HG03439 (cell line): ENCODE data around the gene ZNF74.

Experiments
- ATAC-seq: cut with Tn5 transposase; IDR thresholded peaks from one replicate; pipeline ENCODE4 v1.9.1; 2021; ENCODE audit warnings: mild to moderate bottlenecking, moderate library complexity; ENCODE audit not compliant: unreplicated experiment

ZNF74 gene

DNA sequence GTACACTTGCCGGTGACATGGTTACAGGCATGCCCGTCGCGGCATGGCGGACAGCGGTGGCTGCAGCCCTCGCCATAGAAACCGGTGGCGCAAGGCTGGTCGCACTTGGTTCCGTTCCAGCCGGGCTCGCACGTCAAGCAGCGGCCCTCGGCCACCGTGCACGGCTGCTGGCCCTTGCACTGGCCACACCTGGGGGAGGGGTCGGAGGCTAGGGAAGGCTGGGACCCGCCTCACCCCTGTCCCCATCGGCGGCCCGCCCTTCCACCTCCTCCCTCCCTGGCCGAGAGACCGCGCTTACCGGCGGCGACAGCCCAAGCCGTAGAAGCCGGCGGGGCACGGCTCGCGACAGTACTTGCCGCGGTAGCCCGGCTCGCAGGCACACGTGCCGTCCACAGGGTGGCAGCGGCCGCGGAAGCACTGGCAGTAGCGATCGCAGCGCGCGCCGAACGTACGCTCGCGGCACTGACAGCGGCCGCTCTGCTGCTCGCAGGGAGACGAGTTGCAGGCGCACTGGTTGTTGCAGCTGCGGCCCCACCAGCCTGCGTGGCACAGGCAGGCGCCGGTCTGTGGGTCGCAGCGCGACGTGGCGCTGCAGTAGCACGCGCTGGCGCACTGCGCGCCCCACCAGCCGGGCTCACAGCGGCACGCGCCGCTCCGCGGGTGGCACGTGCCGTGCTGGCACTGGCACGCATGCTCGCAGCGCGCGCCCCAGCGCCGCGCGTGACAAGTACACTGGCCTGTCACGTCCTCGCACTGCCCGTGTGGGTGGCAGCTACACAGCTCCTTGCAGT, 37.0 kb downstream of the ZNF74 start:
- ATAC-seq, result no peak

DNA sequence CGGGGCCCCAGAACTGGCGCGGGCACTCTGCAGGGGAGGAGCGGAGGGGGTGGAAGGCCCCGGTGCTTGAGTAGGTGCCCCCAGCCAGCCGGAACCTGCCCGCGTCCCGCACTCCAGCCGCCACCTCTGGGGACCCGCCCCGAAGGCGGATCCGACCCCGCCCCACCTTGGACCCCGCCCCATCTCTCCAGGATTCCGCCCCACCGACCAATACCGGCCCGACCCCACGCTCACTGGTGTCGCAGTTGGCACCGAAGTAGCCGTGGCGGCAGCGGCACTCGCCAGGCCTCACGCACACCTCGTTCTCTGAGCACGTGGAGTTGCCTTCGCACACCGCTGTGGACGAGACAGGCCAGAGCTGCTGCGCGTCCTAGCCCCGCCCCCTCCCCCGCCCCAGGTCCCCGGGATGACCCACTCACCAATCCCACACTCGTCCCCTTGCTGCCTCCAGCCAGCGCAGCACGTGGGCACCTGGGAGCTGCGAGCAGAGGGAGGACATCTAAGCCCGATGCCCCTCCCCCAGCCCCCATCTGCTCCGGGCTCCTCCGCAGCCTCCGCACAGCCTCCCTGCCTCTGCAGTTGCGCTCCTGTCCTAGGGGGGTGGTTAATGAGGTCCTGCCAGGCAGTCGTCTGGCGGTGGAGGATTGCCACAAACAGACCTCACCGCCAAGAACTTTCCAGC, 37.7 kb downstream of the ZNF74 start:
- ATAC-seq, result no peak

GRCh38 chr22:20432244-20432686, 38.3 kb downstream of the ZNF74 start:
- ATAC-seq, result no peak

DNA sequence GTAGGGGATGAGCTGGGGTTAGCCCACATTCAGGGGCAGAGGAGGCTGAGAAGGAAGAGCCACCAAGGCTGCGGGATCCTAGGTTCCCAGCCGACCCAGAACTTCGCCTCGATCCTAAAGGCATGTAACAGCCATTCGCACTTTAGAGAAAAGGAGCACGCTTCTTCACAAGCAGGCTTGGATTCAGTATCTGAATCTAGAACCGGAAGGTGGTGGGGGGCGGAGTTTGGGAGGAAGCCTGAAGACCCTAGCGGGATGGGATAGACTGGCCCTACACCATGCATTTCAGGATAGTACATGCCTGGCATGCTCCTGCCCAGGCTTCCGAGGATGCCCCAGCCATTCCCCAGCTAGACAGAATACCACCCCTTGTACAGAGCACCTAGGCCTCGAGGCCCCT, 39.2 kb downstream of the ZNF74 start:
- no peak for ATAC-seq

- no peak for ATAC-seq
Measured at GRCh38 chr22:20433686-20434241, 39.8 kb downstream of the ZNF74 start.

- ATAC-seq, result no peak
Measured at GRCh38 chr22:20434264-20434751, 40.4 kb downstream of the ZNF74 start.

DNA sequence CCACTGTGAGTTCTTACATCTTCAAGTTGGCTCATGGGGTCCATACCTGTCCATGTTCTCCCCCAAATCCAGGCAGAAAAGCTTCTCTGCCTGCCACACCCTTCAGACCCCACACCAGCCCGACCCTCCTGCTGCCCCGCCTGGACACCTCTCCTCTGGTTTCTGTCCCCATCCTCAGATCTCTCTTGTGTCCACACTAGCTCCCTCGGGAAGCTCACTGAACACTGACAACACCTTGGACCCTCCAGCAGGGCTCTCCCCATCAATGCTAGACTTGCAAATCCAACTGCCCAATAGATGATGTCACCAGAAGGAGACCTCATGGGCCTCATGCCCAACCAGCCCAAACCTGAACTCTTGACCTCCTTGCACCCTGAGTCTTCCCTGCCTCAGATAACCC, 40.8 kb downstream of the ZNF74 start:
- ATAC-seq, result no peak

- no peak for ATAC-seq
Measured at GRCh38 chr22:20435436-20436306, 41.7 kb downstream of the ZNF74 start.

DNA sequence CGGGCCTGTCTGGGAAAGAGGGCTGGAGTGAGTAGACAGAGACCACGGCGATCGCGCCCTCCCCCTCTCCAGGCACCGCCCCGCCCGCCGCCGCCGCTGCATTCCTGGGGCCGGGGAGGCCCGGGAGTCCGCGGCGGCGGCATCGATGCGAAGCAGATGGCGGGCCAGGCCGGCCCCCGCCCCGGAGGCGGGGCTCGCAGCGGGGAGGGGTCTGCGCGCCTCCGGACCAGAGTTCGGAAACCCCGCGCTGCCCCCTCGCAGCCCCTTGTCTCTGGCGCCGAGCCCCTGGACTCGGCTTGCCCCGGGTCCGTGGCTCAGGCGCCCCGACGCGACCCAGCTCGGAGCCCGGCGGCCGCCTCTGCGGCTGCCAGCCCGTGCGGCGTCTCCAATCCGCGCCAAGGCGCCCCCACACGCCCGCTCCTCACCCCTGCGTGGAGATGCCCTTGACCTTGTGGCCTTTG, 42.4 kb downstream of the ZNF74 start:
- no peak for ATAC-seq

- ATAC-seq, result no peak
Measured at GRCh38 chr22:20436768-20437612, 43.0 kb downstream of the ZNF74 start.

GRCh38 chr22:20437613-20438426, 43.9 kb downstream of the ZNF74 start, which contains the start of gene SCARF2:
Gene SCARF2, minus strand, starts transcription at chr22:20437825. Its CDS starts 71 bp downstream, at chr22:20437754.
- ATAC-seq, result no peak

- ATAC-seq, result no peak
Measured at GRCh38 chr22:20438427-20438677, 44.4 kb downstream of the ZNF74 start.

DNA sequence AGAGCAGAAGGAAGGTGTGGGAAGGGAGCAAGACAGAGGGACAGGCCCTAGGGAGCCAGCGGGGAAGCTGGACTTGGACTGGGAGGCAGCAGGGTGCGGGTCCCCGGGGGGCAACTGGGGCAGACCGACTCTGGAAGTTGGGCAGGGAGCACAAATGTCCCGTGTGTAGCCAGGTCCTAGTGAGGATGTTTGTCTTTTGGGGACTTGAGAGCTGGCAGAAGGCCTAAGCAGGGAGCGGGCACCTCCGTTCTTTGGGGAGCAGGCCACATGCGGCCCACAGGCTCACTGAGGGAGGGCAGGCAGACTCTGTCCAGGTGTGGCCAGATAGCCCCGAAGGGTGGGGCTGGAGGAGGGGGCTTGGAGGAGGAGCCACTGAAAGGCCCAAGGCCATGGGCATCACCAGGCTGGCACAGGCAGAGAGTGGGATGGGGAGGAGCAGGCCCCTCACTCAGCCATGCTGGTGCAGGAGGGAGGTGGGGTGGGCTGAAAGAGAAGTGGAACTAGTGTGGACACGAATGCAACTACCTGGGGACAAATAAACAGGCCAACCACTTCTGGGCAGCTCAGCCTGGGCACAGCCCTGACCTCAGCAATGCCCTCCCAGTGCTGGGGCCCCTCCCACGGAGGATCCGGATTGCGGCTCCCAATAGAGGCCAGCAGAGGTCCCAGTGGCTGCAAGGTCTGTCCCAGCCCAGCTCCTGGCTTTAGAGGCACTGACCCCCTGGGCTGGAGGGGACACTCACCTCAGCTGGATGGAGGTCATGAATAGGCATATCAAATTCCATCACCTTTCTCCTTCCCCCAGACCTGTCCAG, 44.9 kb downstream of the ZNF74 start:
- no peak for ATAC-seq

DNA sequence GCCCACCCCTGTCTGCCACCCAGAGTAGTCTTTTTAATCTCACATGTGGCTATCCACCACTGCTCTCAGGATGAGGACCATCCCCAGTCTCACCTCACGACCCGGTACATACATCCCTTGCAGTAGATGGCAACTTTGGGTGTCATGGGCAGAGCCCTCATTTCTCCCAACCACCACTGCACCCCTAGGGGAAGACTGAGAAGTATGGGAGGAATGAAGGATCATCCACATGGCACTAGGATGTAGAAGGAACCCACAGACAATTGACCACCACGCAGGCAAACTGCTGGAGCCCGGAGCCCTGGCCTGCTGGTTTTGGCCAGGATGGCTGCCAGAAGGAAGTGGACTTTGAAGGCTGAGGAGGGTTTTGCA, 45.6 kb downstream of the ZNF74 start:
- ATAC-seq, result no peak

- no peak for ATAC-seq
Measured at GRCh38 chr22:20439928-20440575, 46.1 kb downstream of the ZNF74 start.

DNA sequence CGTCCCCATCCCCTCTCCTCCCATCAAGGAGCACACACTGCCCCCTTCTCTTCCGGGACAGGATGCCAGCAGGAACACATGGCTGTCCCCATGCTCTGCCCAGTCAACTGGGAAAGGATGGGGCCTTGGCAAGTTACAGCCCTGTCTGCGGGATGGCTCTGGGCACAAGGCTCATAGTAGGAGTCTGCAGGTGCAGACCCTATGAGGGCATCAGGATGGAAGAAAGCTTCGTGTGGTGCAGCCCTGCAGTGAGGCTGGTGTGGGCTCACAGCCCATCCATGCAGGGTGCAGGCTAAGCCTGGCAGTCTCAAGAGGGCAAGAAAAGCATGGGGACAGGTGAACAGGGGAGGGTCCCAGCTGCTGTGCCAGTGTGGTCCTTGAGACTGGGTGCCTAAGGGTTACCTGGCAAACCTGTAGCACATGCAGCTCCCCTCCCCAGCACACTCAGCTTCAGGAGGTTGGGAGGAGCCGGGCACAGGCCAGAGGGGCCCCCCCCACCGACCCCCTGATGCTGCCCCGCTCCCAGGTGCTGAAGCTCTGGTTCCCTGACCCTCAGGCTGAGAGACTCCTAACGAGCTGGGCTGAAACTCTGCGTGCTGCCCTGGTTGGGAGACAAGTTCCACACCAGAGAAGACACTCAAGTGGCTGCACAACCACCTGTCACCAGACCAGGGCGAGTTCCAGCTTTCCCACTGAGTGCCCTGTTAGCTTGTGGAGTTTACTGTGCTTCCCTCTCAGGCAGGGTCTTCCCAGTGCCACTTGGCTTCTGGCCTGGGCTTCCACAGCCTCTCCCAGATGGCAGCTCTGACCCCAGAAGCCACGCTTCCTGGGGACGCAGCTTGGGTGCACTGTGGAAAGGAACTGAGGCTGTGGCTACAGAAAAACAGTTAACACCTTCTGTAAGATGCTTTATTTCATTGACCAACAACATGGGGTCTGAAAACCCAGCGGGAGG, 47.0 kb downstream of the ZNF74 start:
- ATAC-seq, result no peak
